Duodenal mucosa (tissue), 2 donors: ENCODE results near the gene MET.

ENCODE experiments used
- H3K27ac ChIP-seq: one replicate; pipeline ENCODE4 v1.7.0; 2013; ENCODE audit warnings: low read depth, low read length
- H3K27me3 ChIP-seq, 2 donors: one replicate each; pipeline ENCODE4 v1.7.0; 2013; ENCODE audit warnings: low read length in 2 of 2, control low read depth in 1 of 2; ENCODE audit not compliant: insufficient read depth in 2 of 2, control insufficient read depth in 1 of 2
- H3K36me3 ChIP-seq, 2 donors: one replicate each; pipeline ENCODE4 v1.7.0; 2013; ENCODE audit warnings: low read length in 2 of 2, control low read depth in 1 of 2; ENCODE audit not compliant: insufficient read depth in 2 of 2, control insufficient read depth in 1 of 2
- H3K4me1 ChIP-seq, 2 donors: one replicate each; pipeline ENCODE4 v1.7.0; 2013; ENCODE audit warnings: low read length in 2 of 2, control low read depth in 1 of 2; ENCODE audit not compliant: insufficient read depth in 2 of 2, control insufficient read depth in 1 of 2
- H3K4me3 ChIP-seq, 2 donors: one replicate each; pipeline ENCODE4 v1.7.0; 2013; ENCODE audit warnings: low read length in 2 of 2, low read depth in 1 of 2
- H3K9ac ChIP-seq, 2 donors: one replicate each; pipeline ENCODE4 v1.7.0; 2013; ENCODE audit warnings: low read length in 2 of 2, low read depth in 1 of 2
- H3K9me3 ChIP-seq, 2 donors: one replicate each; pipeline ENCODE4 v1.7.0; 2013; ENCODE audit warnings: low read length in 2 of 2, control low read depth in 1 of 2; ENCODE audit not compliant: control insufficient read depth in 1 of 2

Gene MET

DNA sequence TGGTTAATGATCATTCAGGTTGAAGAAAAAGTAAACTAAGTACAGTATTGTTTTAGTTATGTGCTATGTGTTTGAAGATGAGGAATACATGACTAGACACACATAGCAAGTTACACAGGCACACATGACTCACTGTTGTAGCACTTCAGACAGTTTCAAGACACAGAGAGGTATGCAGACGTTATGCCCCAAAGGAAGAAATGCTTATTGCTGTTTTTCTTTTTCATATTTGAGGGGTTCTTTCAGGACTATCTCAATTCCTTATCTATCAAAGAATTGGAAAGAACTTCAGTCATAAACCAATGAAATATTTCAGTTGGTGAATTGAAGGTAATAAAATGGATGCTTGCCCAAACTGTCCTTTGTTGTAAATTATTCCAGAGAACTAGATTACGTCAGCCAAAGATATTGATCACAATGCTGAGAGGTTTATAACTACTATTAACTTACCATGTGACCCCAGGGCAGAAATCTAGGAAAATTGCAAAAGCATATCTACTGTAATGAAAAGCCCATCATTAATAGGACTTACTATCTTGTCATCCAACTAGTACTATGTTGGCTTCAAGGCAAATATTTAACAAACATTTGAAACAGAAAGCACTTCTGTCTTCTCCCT is 129.2 kb downstream of the MET start:
- Histone ChIP-seq H3K27ac (no peak overlapping the region), H3K4me3 (no peak overlapping the region), H3K9ac (no peak overlapping the region), H3K4me1 (peaks cover 27 to 50% of the 10 kb centered on the region in 2 donors), H3K36me3 (no peaks in the 10 kb centered on the region), H3K27me3 (no peaks in the 10 kb centered on the region), H3K9me3 (no peaks in the 10 kb centered on the region)

DNA sequence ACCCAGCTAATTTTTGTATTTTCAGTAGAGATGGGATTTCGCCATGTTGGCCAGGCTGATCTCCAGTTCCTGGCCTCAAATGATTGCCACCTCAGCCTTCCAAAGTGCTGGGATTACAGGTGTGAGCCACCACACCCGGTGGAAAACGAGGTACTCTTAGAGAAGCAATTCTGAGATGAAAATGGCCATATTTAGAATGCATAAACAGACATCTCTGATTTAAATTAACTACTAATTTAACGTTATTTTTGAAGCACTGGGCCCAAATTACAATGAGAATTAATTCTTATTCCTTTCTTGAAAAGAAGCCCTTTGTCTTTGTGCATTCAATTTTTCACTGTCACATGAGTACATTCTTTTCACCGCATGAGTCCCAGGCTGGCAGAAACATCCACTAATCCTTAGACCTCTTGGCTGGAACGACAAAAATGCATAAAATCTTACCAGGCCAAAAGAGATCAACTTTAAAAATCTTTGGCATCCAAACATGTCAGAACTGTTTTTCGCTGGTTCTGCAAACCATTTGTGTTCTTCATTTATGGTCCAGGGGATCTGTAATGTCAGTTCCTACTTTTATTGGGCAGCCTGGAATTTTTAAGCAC is 130.2 kb downstream of the MET start:
- Histone ChIP-seq H3K27me3 (no peaks in the 10 kb centered on the region), H3K9me3 (no peaks in the 10 kb centered on the region), H3K27ac (no peak overlapping the region), H3K36me3 (no peaks in the 10 kb centered on the region), H3K4me3 (no peak overlapping the region), H3K4me1 (peaks cover 27 to 42% of the 10 kb centered on the region in 2 donors), H3K9ac (no peak overlapping the region)

DNA sequence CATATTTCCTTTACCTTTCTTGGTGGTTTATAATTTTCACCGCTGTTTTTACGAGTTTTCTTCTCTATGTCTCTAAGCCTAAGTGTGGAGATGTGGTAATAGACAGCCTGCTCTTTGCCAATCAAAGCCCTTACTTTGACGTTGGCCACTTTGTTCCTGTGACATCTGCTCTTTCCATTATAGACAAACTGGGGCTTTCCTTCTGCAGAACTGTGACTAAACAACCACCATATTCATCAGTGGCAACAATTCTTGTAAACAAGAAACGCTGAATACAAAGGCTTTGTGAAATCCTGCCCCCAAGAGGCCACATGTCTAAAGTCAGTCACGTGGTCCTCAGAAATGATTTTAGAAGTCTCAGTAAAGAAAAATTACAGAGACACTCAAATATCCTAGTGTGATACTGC is 130.8 kb downstream of the MET start:
- no peaks in the 10 kb centered on the region for H3K36me3 ChIP-seq
- no peaks in the 10 kb centered on the region for H3K27me3 ChIP-seq
- no peaks in the 10 kb centered on the region for H3K9me3 ChIP-seq
- no peak overlapping the region for H3K27ac ChIP-seq
- H3K4me3 ChIP-seq: no peak overlapping the region
- no peak overlapping the region for H3K9ac ChIP-seq
- H3K4me1 ChIP-seq: peaks cover 27 to 41% of the 10 kb centered on the region in 2 donors

DNA sequence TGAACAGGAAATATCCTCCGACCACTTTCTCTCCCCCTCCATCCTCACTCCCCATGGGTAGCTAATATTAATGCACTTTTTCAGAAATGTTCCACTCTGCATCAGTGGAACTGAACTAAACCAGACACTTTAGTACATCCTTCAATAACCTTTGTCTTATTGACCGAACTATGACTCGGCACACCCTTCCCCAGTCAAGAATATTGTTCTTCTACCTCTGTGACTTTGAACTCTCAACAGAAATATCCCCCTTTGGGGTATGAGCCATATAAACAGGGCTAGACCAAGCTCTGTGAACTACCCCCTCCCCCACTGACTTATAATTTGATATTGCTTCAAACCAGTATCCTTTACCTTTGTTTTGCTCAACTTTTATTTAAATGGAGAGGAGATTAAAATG is 132.5 kb downstream of the MET start:
- Histone ChIP-seq H3K4me3 (no peak overlapping the region), H3K27me3 (no peaks in the 10 kb centered on the region), H3K9me3 (no peaks in the 10 kb centered on the region), H3K4me1 (peaks cover 31 to 44% of the 10 kb centered on the region in 2 donors), H3K9ac (no peak overlapping the region), H3K27ac (no peak overlapping the region), H3K36me3 (no peaks in the 10 kb centered on the region)

DNA sequence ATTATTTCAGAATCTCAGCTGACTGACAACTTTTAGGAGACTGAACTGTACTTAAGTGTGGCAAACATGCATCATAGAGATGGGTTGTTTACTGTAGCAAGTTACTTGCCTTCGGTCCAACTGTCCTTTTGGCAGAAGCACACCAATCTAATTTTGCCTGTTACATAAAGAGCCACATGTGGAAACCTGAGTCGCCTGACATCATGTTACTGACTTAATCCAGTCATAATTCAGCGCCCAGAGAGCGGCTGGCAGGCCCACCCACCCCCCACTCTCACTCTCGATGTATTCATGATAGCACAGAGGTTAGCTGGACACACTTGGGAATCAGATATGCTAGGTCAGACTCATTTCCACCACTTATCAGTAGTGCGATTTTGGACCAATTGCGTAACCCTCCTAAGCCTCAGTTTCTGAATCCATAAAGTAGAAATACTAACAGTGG is 133.1 kb downstream of the MET start:
- Histone ChIP-seq H3K27me3 (no peaks in the 10 kb centered on the region), H3K9me3 (no peaks in the 10 kb centered on the region), H3K9ac (no peak overlapping the region), H3K4me3 (no peak overlapping the region), H3K27ac (no peak overlapping the region), H3K4me1 (peaks cover 31 to 44% of the 10 kb centered on the region in 2 donors), H3K36me3 (no peaks in the 10 kb centered on the region)

DNA sequence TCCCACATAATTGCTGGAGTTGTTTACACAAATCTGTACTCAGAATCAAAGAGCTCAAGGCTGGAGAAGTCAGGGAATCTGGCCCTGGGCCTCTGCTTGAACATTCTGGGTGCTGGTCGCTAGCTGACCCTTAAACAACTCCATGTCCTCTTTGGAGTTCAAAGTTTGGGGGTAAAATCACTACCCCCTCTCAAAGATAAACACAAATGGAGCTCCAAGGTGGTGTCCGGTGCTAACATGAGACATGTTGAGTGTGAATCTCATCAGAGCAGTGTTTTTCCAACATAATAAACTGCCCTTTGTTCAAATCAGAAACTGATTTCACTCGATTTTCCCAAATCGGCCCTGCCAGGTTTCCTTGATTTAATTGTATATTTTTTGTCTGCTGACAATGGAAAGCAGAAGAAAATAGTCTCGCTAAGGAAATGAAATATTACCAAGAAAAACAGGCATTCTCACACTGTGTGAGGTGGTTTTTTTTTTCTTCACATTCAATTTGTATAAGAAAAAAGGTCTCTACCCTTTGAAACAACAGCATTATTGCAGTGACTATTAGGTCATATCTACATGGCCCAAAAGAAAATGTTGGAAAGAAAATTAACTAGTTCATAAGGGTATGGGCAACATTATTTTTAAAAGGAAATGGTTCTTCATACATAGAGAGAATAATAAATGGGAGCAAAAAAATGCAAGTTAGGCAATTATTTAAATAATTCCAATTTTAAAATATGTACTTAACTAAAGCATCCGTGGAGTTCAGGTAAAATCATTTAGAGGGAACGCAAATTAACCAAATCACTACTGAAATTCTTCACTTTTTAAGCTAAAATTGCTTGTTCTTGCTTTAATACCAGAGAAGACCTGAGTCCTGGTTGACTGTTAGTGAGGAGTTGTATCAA is 134.3 kb downstream of the MET start:
- no peaks in the 10 kb centered on the region for H3K27me3 ChIP-seq
- H3K4me1 ChIP-seq: peaks cover 35 to 42% of the 10 kb centered on the region in 2 donors
- H3K4me3 ChIP-seq: no peak overlapping the region
- H3K36me3 ChIP-seq: no peaks in the 10 kb centered on the region
- H3K27ac ChIP-seq: no peak overlapping the region
- H3K9me3 ChIP-seq: no peaks in the 10 kb centered on the region
- no peak overlapping the region for H3K9ac ChIP-seq

DNA sequence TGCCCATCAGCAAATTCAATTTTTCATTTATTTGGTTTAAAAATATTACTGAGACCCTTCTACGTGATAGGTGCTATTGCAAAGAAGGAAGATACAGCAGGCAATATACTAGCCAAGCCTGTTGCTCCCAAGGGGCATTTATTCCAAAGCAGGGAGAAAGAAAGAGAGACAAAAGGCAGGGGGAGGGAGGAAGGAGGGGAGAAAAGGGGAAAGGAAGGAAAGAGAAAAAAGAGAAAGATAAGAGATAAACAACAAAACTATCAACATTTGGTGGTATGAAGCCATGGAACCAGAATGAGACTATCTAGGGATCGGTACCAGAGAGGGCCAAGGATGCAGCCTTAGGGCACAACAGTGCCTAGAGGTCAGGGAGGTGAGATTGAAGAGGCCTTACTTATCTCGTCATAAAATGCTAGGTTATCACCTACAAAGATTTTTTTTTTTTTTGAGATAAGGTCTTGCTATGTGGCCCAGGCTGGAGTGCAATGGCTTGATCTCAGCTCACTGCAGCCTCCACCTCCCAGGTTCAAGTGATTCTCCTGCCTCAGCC is 135.1 kb downstream of the MET start:
- no peaks in the 10 kb centered on the region for H3K36me3 ChIP-seq
- no peak overlapping the region for H3K27ac ChIP-seq
- peaks cover 32 to 45% of the 10 kb centered on the region in 2 donors for H3K4me1 ChIP-seq
- no peaks in the 10 kb centered on the region for H3K9me3 ChIP-seq
- no peak overlapping the region for H3K4me3 ChIP-seq
- H3K9ac ChIP-seq: no peak overlapping the region
- H3K27me3 ChIP-seq: no peaks in the 10 kb centered on the region

DNA sequence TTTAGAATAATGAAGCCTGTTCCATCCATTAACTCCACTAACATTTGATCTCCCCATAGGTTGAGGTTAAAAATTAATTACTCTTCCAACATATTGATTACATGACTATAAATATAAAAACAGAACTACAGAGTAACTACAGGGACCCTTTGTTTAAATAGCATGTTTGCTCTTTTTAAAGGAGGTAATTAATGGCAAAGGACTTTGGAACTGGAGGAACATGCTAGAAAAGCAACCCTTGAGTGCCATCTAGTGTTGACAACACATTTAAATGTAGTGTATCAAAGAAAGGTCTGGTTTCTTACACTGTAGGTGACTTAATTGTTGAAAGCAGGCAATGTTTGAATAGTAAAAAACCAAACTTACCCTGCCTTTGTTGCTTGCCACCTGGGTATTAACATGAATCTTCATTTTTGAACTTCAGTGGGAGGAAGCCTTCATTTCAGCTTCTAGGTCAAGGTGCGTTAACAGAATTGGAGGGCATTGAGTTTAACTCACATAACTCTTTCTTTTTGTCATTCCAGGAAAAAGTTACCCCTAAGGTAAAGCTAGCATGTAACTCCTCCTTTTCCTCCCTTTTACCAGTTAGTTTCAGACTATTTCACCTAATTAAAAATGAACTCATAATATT is 137.8 kb downstream of the MET start:
- Histone ChIP-seq H3K36me3 (no peaks in the 10 kb centered on the region), H3K9ac (peak overlapping the region in 1 of 2 donors; percentile 3), H3K27ac (peak overlapping the region; percentile 15), H3K27me3 (no peaks in the 10 kb centered on the region), H3K4me3 (no peak overlapping the region), H3K4me1 (peaks cover 22 to 42% of the 10 kb centered on the region in 2 donors), H3K9me3 (no peaks in the 10 kb centered on the region)

DNA sequence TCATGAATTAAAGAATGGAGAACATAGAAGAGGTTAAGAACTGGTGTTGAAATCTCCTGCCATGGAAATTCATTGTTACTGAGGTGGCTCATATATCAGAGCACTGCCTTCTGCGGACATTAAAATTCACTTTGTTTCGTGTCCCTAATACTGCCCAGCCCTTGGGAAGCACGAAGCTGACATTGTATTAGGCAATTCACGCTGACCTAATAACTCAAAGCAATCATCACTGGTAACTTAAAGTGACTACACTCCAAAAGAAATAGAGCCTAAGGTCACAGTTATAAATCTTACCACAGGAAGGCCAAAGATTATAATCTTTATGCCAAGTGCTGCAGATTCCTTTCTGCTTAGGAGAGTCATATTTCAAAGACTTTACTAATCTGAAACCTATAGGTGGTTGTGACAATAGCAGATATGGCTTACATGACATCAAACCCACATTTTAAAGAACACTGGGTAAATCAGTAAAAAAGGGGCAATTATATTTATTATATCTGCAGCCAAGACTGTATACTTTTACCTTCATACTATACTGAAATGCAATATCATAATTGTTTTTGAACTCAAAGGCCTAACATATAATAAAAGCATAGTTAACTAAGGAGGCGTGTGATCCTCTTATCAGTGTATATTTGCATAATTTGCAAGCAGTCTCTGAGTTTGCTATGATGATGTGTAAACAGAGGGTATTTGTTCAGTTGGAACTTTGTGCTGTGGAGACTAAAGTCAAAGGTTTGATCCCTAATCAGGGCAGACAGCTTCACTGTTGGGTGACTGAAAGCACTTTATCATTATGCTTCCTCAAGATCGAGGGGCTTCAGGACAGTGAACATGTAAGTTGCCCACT is 138.5 kb downstream of the MET start:
- no peaks in the 10 kb centered on the region for H3K9me3 ChIP-seq
- no peaks in the 10 kb centered on the region for H3K27me3 ChIP-seq
- H3K4me1 ChIP-seq: peaks cover 15 to 35% of the 10 kb centered on the region in 2 donors
- H3K36me3 ChIP-seq: no peaks in the 10 kb centered on the region
- no peak overlapping the region for H3K4me3 ChIP-seq
- H3K27ac ChIP-seq: peak overlapping the region; percentile 15
- H3K9ac ChIP-seq: peak overlapping the region in 1 of 2 donors; percentile 3
